NCI-H1930 (cell line): ENCODE measurements around the gene LRCH4.
A peak's percentile ranks its signal among the peaks of the same experiment; 100 is the strongest.
"Not testable (repeated sequence)": the region's sequence is repeated elsewhere in the genome, so short reads cannot be mapped to it uniquely, and the experiment has no call there.

Experiments
- DNase-seq, 2 experiments: peaks; one replicate each; lab custom pipeline; 2025; lab: John Stamatoyannopoulos, UW

The LRCH4 gene

GRCh38 chr7:100544967-100545359 lies 41.0 kb downstream of the LRCH4 start:
- no peak for DNase-seq

DNA sequence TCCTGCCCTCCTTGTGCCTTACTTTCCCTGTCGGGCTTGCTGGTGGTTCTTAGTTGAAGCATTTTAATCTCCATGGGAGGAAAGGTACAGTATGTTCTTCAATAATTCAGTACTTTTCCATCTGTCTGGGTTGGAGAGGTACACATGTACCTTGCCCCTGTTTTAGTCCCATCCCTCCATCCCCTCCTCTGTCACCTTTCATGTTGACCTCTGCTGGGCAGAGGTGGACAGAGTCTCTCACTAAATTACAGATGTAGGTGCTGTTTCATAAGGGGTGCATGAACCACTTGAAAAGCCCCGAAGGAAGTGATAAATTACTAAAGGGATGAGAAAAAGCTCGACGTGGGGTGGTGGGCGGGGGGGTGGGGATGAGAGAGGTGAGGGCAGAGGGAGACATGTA lies 41.5 kb downstream of the LRCH4 start:
- DNase-seq, result no peak

DNA sequence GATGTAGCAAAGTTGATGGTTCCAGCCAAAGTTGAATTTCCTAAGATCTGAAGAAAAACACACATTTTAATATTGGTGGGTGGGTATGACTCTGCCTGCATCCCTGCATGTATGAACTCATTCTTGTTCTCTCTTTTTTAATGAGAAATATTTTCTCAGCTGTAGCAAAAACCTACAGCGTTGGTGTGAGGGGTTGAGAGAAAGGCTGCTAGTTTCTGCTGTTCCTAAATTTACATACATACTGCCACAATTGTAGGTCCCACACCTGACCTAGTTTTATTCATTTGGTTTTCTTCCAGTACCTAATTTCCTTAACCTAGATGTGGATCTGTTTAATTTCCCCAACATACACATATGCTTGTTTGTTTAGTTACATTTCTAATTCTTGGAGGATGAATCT lies 42.3 kb downstream of the LRCH4 start:
- no peak for DNase-seq

GRCh38 chr7:100541309-100541708 lies 44.6 kb downstream of the LRCH4 start:
- DNase-seq, result not testable (repeated sequence)

- no peak for DNase-seq
These were observed 45.7 kb downstream of the LRCH4 start for GRCh38 chr7:100540073-100540723.

- DNase-seq, result no peak
These were observed 46.4 kb downstream of the LRCH4 start for GRCh38 chr7:100539436-100540006.

GRCh38 chr7:100538654-100539435 lies 47.1 kb downstream of the LRCH4 start, which contains the start of gene AGFG2:
TSS of gene AGFG2 (plus strand) at chr7:100539203. CDS start at chr7:100539347, 144 bp downstream.
- peak; percentile 100 for DNase-seq

GRCh38 chr7:100538348-100538653 lies 47.6 kb downstream of the LRCH4 start:
- no peak for DNase-seq

DNA sequence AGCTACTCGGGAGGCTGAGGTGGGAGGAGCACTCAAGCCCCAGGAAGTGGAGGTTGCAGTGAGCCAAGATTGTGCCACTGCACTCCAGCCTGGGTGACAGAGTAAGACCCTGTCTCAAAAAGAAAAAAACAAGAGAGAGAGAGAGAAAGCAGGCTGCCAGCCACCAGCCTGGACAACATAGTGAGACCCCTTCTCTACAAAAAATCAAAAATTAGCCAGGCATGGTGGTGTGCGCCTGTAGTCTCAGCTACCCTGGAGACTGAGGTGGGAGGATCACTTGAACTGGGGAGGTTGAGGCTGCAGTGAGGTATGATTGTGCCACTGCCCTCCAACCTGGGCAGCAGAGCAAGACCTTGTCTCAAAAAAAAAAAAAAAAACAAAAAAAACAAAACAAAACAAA lies 49.2 kb downstream of the LRCH4 start:
- not testable (repeated sequence) for DNase-seq

GRCh38 chr7:100535982-100536381 lies 49.9 kb downstream of the LRCH4 start:
- DNase-seq, result not testable (repeated sequence)

GRCh38 chr7:100532165-100533022 lies 53.5 kb downstream of the LRCH4 start:
- no peak for DNase-seq

DNA sequence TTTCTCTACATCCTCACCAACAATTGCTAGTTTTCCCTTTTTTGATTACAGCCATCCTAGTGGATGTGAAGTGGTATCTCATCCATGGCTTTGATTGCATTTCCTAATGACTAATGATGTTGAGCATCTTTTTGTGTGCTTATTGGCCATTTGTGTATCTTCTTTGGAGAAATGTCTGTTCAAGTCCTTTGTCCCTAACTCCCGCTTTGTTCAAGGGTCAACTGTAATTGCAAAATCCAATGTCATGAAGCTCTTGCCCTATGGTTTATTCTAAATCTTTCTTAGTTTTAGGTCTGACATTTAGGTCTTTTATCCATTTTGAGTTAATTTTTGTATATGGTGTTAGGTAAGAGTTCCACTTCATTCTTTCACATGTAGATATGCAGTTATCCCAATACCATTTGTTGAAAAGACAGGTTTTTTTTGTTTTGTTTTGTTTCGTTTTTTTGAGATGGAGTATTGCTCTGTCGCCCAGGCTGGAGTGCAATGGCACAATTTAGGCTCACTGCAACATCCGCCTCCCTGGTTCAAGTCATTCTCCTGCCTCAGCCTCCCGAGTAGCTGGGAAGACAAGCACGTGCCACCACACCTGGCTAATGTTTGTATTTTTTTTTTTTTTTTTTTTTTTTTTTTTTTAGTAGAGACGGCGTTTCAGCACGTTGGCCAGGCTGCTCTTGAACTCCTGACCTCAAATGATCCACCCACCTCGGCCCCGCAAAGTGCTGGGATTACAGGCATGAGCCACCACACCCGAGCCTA lies 57.6 kb downstream of the LRCH4 start:
- DNase-seq, result not testable (repeated sequence)
